Karpas-422 (cell line): Measurements from ENCODE around the gene IRX4. TPM values are rescaled to one million over a fixed set of nuclear protein-coding genes. Genes with fewer than 3 reads are reported as not detected.

Experiments used
- DNase-seq: peaks from one replicate; pipeline ENCODE4 v3.0.0-alpha.2; 2015
- H2AFZ ChIP-seq: fragments of 200-600 bp; sonication (generic); 2 replicates; pipeline ENCODE4 v1.6.1; 2014; ENCODE audit warnings: antibody characterized with exemption, low read length, mixed read lengths
- H3K27ac ChIP-seq: fragments of 200-600 bp; sonication (generic); 2 replicates; pipeline ENCODE4 v1.5.1; 2014; ENCODE audit warnings: mild to moderate bottlenecking, low read length, moderate library complexity
- H3K27me3 ChIP-seq: fragments of 200-600 bp; sonication (generic); 2 replicates; pipeline ENCODE4 v1.6.1; 2014; ENCODE audit warnings: low read length, mixed read lengths
- H3K36me3 ChIP-seq: fragments of 200-600 bp; sonication (generic); 2 replicates; pipeline ENCODE4 v1.6.1; 2014; ENCODE audit warnings: low read length, mixed read lengths; ENCODE audit not compliant: insufficient read depth
- H3K4me1 ChIP-seq: fragments of 200-600 bp; sonication (generic); 2 replicates; pipeline ENCODE4 v1.6.1; 2014; ENCODE audit warnings: mild to moderate bottlenecking, low read length, mixed read lengths
- H3K4me2 ChIP-seq: fragments of 200-600 bp; sonication (generic); 2 replicates; pipeline ENCODE4 v1.6.1; 2014; ENCODE audit warnings: low read length, low read depth, mild to moderate bottlenecking; ENCODE audit not compliant: poor library complexity, severe bottlenecking
- H3K4me3 ChIP-seq: fragments of 200-600 bp; sonication (generic); 2 replicates; pipeline ENCODE4 v1.5.1; 2014; ENCODE audit warnings: mild to moderate bottlenecking, antibody characterized with exemption, low read length, mixed read lengths
- H3K79me2 ChIP-seq: fragments of 200-600 bp; sonication (generic); 2 replicates; pipeline ENCODE4 v1.6.1; 2014; ENCODE audit warnings: mild to moderate bottlenecking, low read length, mixed read lengths
- H3K9ac ChIP-seq: fragments of 200-600 bp; sonication (generic); 2 replicates; pipeline ENCODE4 v1.6.0; 2014; ENCODE audit warnings: low read length
- H3K9me2 ChIP-seq: fragments of 200-600 bp; sonication (generic), shearing (Covaris generic); replicated peaks from 2 replicates; pipeline ENCODE4 v1.6.0; 2014; ENCODE audit warnings: mild to moderate bottlenecking, low read length, moderate library complexity; ENCODE audit not compliant: insufficient read depth
- H3K9me3 ChIP-seq: fragments of 300-700, 200-600 bp; sonication (generic); 2 replicates; pipeline ENCODE4 v1.6.1; 2014; ENCODE audit warnings: low read length, mixed read lengths
- H4K20me1 ChIP-seq: fragments of 200-600 bp; sonication (generic); 2 replicates; pipeline ENCODE4 v1.6.1; 2014; ENCODE audit warnings: mild to moderate bottlenecking, antibody characterized with exemption, low read length, low read depth; ENCODE audit not compliant: insufficient read depth
- total RNA-seq: library from RNA; depleted of rRNA; stranded (reverse); fragments of >200 nt; shearing (Covaris generic); gene quantifications from 2 replicates; pipeline ENCODE4 v1.2.3, GENCODE V29; 2014; ENCODE audit warnings: low replicate concordance

The IRX4 gene
- total RNA-seq, 1 experiment from 2014 or later, result not detected

DNA sequence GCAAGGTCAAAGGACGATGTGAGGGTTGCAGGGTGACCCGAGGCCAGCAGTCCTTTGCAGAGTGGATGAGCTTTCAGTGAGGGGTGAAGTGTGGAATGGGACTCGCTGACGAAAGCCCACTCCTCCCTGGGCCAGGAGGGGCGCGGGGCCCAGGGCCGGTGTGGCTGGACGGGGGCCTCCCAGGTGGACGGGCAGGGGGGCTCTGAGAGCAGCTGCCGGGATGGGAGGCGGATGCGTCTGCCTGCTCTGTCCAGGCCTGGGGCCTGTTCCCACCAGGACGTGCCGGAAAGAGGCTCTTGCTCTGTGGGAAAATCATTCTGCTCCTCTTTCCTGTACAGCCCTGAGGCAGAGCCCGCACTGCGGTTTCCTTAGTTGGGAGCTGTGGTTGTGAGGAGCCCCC lies 24.3 kb downstream of the IRX4 start:
- H3K4me2 ChIP-seq, result no peak overlapping the region
- H3K27ac ChIP-seq, result no peak overlapping the region
- no peak overlapping the region for H3K9ac ChIP-seq
- H3K9me3 ChIP-seq, result no peaks in the 10 kb centered on the region
- H4K20me1 ChIP-seq, result no peaks in the 10 kb centered on the region
- H3K27me3 ChIP-seq, result no peaks in the 10 kb centered on the region
- DNase-seq, result no peak
- no peak overlapping the region for H3K4me3 ChIP-seq
- no peaks in the 10 kb centered on the region for H3K9me2 ChIP-seq
- H2AFZ ChIP-seq, result no peak overlapping the region
- H3K79me2 ChIP-seq, result no peaks in the 10 kb centered on the region
- H3K36me3 ChIP-seq, result no peaks in the 10 kb centered on the region
- no peaks in the 10 kb centered on the region for H3K4me1 ChIP-seq

GRCh38 chr5:1857256-1857600 lies 25.5 kb downstream of the IRX4 start:
- no peak overlapping the region for H2AFZ ChIP-seq
- no peaks in the 10 kb centered on the region for H3K79me2 ChIP-seq
- no peaks in the 10 kb centered on the region for H3K27me3 ChIP-seq

GRCh38 chr5:1856596-1857255 lies 26.0 kb downstream of the IRX4 start:
- H3K79me2 ChIP-seq, result no peaks in the 10 kb centered on the region
- H3K4me2 ChIP-seq, result no peak overlapping the region
- no peak overlapping the region for H2AFZ ChIP-seq
- no peak overlapping the region for H3K9ac ChIP-seq
- no peak overlapping the region for H3K4me3 ChIP-seq
- no peaks in the 10 kb centered on the region for H3K36me3 ChIP-seq
- no peaks in the 10 kb centered on the region for H4K20me1 ChIP-seq
- H3K9me2 ChIP-seq, result no peaks in the 10 kb centered on the region
- no peaks in the 10 kb centered on the region for H3K9me3 ChIP-seq
- H3K27me3 ChIP-seq, result no peaks in the 10 kb centered on the region
- no peak overlapping the region for H3K27ac ChIP-seq
- H3K4me1 ChIP-seq, result no peaks in the 10 kb centered on the region
- no peak for DNase-seq

More at GRCh38 chr5:1857256-1857600, 25.5 kb downstream of the IRX4 start:
- no peak overlapping the region for H3K9ac ChIP-seq
- H4K20me1 ChIP-seq, result no peaks in the 10 kb centered on the region
- H3K9me2 ChIP-seq, result no peaks in the 10 kb centered on the region
- DNase-seq, result no peak
- no peaks in the 10 kb centered on the region for H3K9me3 ChIP-seq
- no peak overlapping the region for H3K4me3 ChIP-seq
- no peak overlapping the region for H3K4me2 ChIP-seq
- no peaks in the 10 kb centered on the region for H3K36me3 ChIP-seq
- no peak overlapping the region for H3K27ac ChIP-seq
- no peaks in the 10 kb centered on the region for H3K4me1 ChIP-seq

- H2AFZ ChIP-seq, result no peak overlapping the region
- no peak overlapping the region for H3K4me3 ChIP-seq
- no peaks in the 10 kb centered on the region for H3K4me1 ChIP-seq
- no peaks in the 10 kb centered on the region for H4K20me1 ChIP-seq
- H3K79me2 ChIP-seq, result no peaks in the 10 kb centered on the region
- H3K9ac ChIP-seq, result no peak overlapping the region
- H3K36me3 ChIP-seq, result no peaks in the 10 kb centered on the region
- H3K4me2 ChIP-seq, result no peak overlapping the region
- H3K27me3 ChIP-seq, result no peaks in the 10 kb centered on the region
- no peaks in the 10 kb centered on the region for H3K9me2 ChIP-seq
- DNase-seq, result no peak
- H3K27ac ChIP-seq, result no peak overlapping the region
- H3K9me3 ChIP-seq, result no peaks in the 10 kb centered on the region
Measured at GRCh38 chr5:1855596-1855995, 27.1 kb downstream of the IRX4 start.

DNA sequence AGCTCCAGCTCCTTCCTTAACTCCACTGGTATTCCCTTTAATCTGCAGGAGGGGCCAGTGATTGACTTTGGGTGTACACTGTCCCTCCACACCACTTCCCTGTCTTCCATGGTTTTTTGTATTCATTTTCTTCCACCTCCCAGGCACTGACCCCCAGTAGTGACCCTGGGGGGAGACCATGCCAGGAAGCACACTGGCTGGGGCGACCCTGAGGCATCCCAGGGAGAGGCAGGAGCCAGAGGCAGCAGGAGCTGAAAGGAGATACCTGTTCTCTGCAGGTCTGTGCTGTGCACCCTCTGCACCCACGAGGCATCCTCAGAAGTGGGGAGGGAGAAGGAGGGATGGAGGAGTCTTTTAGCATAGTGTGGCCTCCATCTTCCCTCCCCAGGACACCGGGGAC lies 27.6 kb downstream of the IRX4 start:
- Histone ChIP-seq H3K9ac (no peak overlapping the region), H3K27ac (no peak overlapping the region), H4K20me1 (no peaks in the 10 kb centered on the region), H3K9me3 (no peaks in the 10 kb centered on the region), H2AFZ (no peak overlapping the region), H3K4me1 (no peaks in the 10 kb centered on the region), H3K27me3 (no peaks in the 10 kb centered on the region), H3K9me2 (no peaks in the 10 kb centered on the region), H3K36me3 (no peaks in the 10 kb centered on the region), H3K4me2 (no peak overlapping the region), H3K79me2 (no peaks in the 10 kb centered on the region), H3K4me3 (no peak overlapping the region)
- no peak for DNase-seq

DNA sequence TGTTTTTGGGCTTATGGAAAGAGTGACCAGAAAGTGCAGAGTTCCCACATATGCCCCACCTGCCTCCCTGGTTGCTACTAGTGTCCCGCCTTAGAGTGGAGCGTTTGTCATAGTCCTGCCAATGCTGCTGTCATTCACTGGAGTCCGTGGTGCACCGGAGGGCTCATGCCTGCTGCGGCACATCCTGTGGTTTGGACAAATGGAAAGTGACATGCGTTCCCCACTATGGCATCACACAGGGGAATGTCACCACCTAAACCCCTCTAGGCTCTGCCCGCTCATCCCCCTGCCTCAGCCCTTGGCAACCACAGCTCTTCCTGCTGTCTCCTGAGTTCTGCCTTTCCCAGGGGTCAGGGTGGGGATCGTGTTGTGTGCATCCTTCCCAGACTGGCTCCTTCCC lies 29.2 kb downstream of the IRX4 start:
- H3K9me3 ChIP-seq, result no peaks in the 10 kb centered on the region
- no peak overlapping the region for H3K4me2 ChIP-seq
- no peaks in the 10 kb centered on the region for H3K79me2 ChIP-seq
- DNase-seq, result no peak
- no peaks in the 10 kb centered on the region for H3K9me2 ChIP-seq
- H3K36me3 ChIP-seq, result no peaks in the 10 kb centered on the region
- H2AFZ ChIP-seq, result no peak overlapping the region
- no peak overlapping the region for H3K4me3 ChIP-seq
- H3K4me1 ChIP-seq, result no peaks in the 10 kb centered on the region
- H4K20me1 ChIP-seq, result no peaks in the 10 kb centered on the region
- no peaks in the 10 kb centered on the region for H3K27me3 ChIP-seq
- no peak overlapping the region for H3K27ac ChIP-seq
- no peak overlapping the region for H3K9ac ChIP-seq

- no peak overlapping the region for H2AFZ ChIP-seq
- H3K27ac ChIP-seq, result no peak overlapping the region
- no peak overlapping the region for H3K4me3 ChIP-seq
- DNase-seq, result no peak
- H3K27me3 ChIP-seq, result no peaks in the 10 kb centered on the region
- H4K20me1 ChIP-seq, result no peaks in the 10 kb centered on the region
- no peaks in the 10 kb centered on the region for H3K9me2 ChIP-seq
- H3K9me3 ChIP-seq, result no peaks in the 10 kb centered on the region
- H3K36me3 ChIP-seq, result no peaks in the 10 kb centered on the region
- H3K4me2 ChIP-seq, result no peak overlapping the region
- no peak overlapping the region for H3K9ac ChIP-seq
- H3K4me1 ChIP-seq, result no peaks in the 10 kb centered on the region
- H3K79me2 ChIP-seq, result no peaks in the 10 kb centered on the region
Measured at GRCh38 chr5:1852324-1852947, 30.3 kb downstream of the IRX4 start.

GRCh38 chr5:1851290-1851934 lies 31.3 kb downstream of the IRX4 start:
- no peaks in the 10 kb centered on the region for H3K27me3 ChIP-seq
- no peak overlapping the region for H2AFZ ChIP-seq
- no peak overlapping the region for H3K27ac ChIP-seq
- H3K9me3 ChIP-seq, result no peaks in the 10 kb centered on the region
- no peak overlapping the region for H3K4me2 ChIP-seq
- no peak overlapping the region for H3K4me3 ChIP-seq
- no peaks in the 10 kb centered on the region for H3K79me2 ChIP-seq
- no peak overlapping the region for H3K9ac ChIP-seq
- DNase-seq, result no peak
- no peaks in the 10 kb centered on the region for H3K36me3 ChIP-seq
- no peaks in the 10 kb centered on the region for H3K9me2 ChIP-seq
- no peaks in the 10 kb centered on the region for H3K4me1 ChIP-seq
- H4K20me1 ChIP-seq, result no peaks in the 10 kb centered on the region
